A549 treated with CpdA at 1 μM for 4 hours (cell line): ENCODE data around the gene NANOGP8. TPM values are rescaled to one million over a fixed set of nuclear protein-coding genes. Genes with fewer than 3 reads are reported as not detected.

Experiments
- total RNA-seq: library from RNA; stranded (reverse); fragments of 200-300 nt; extraction: Qiagen RNA extraction; gene quantifications from 5 replicates; pipeline ENCODE4 v1.2.3, GENCODE V29; 2022; ENCODE audit warnings: low read depth

Gene NANOGP8
- total RNA-seq, result not detected in 5 replicates

GRCh38 chr15:35085176-35085919 lies at the start of gene NANOGP8:
TSS of gene NANOGP8 (minus strand) at chr15:35085295. CDS start at chr15:35085110, 185 bp downstream.

Other genes starting within 250 kb of the NANOGP8 start
- 29.9 to 37.4 TPM (median 35.5 TPM) in 5 replicates for gene AQR, start 115.6 kb downstream of the NANOGP8 start, total RNA-seq
- 14.6 to 17.7 TPM (median 16.6 TPM) in 5 replicates for gene ZNF770, start 97.0 kb downstream of the NANOGP8 start, total RNA-seq